GM23338 (cell line): ENCODE results near the gene FBRS. TPM values are rescaled to one million over a fixed set of nuclear protein-coding genes. Genes with fewer than 3 reads are reported as not detected.

Experiments used
- ATAC-seq: fragments of 200-7000 bp; cut with Tn5 transposase; 3 replicates; pipeline ENCODE4 v1.9.1; 2020
- DNase-seq: peaks from one replicate; pipeline ENCODE4 v3.0.0-alpha.2; 2015; ENCODE audit warnings: low spot score
- H2AFZ ChIP-seq: fragments of 200-600 bp; sonication (generic); 2 replicates; pipeline ENCODE4 v1.8.0; 2016; ENCODE audit warnings: antibody characterized with exemption, mild to moderate bottlenecking, moderate library complexity
- H3F3A ChIP-seq: fragments of 200-600 bp; sonication (generic); replicated peaks from 2 replicates; pipeline ENCODE4 v1.8.0; 2017; ENCODE audit warnings: antibody characterized with exemption, mixed run types, low read depth
- H3K27ac ChIP-seq: fragments of 200-600 bp; sonication (generic); 2 replicates; pipeline ENCODE4 v1.6.1; 2016; ENCODE audit warnings: low read depth
- H3K27me3 ChIP-seq: fragments of 200-600 bp; sonication (generic); 2 replicates; pipeline ENCODE4 v1.8.0; 2016; ENCODE audit warnings: mild to moderate bottlenecking, mixed run types, moderate library complexity; ENCODE audit not compliant: insufficient read depth
- H3K36me3 ChIP-seq: fragments of 200-600 bp; sonication (generic); 2 replicates; pipeline ENCODE4 v1.8.0; 2016; ENCODE audit warnings: mild to moderate bottlenecking; ENCODE audit not compliant: insufficient read depth
- H3K4me1 ChIP-seq: fragments of 200-600 bp; sonication (generic); 2 replicates; pipeline ENCODE4 v1.8.0; 2016; ENCODE audit warnings: mild to moderate bottlenecking, moderate library complexity; ENCODE audit not compliant: insufficient read depth
- H3K4me2 ChIP-seq: fragments of 200-600 bp; sonication (generic); 2 replicates; pipeline ENCODE4 v1.7.1; 2017; ENCODE audit warnings: mixed run types
- H3K4me3 ChIP-seq: fragments of 200-600 bp; sonication (generic); 2 replicates; pipeline ENCODE4 v1.6.1; 2016; ENCODE audit warnings: mixed run types
- H3K79me2 ChIP-seq: fragments of 200-600 bp; sonication (generic); replicated peaks from 2 replicates; pipeline ENCODE4 v1.8.0; 2017; ENCODE audit warnings: mild to moderate bottlenecking; ENCODE audit not compliant: insufficient read depth
- H3K9me2 ChIP-seq: fragments of 200-600 bp; sonication (generic); 2 replicates; pipeline ENCODE4 v1.8.0; 2017; ENCODE audit not compliant: insufficient read depth
- H4K20me1 ChIP-seq: fragments of 200-600 bp; sonication (generic); replicated peaks from 2 replicates; pipeline ENCODE4 v1.8.0; 2017; ENCODE audit warnings: mild to moderate bottlenecking; ENCODE audit not compliant: insufficient read depth
- H3K27ac Mint-ChIP-seq: 2 replicates; pipeline ENCODE4 v1.8.0; 2020; ENCODE audit warnings: inconsistent platforms, mild to moderate bottlenecking, moderate library complexity, mixed read lengths
- H3K27me3 Mint-ChIP-seq: 3 replicates; pipeline ENCODE4 v1.8.0; 2022; ENCODE audit warnings: low read depth, mild to moderate bottlenecking, moderate library complexity, mixed read lengths, inconsistent platforms; ENCODE audit not compliant: insufficient read depth, poor library complexity
- H3K36me3 Mint-ChIP-seq: 3 replicates; pipeline ENCODE4 v1.8.0; 2021; ENCODE audit warnings: low read depth, mild to moderate bottlenecking, inconsistent platforms, moderate library complexity, mixed read lengths
- H3K4me1 Mint-ChIP-seq: 3 replicates; pipeline ENCODE4 v1.8.0; 2020; ENCODE audit warnings: mild to moderate bottlenecking, inconsistent platforms, mixed read lengths
- H3K4me3 Mint-ChIP-seq: 3 replicates; pipeline ENCODE4 v1.8.0; 2021; ENCODE audit warnings: moderate library complexity, mild to moderate bottlenecking, inconsistent platforms, mixed read lengths
- H3K9me3 Mint-ChIP-seq: 3 replicates; pipeline ENCODE4 v1.8.0; 2020; ENCODE audit warnings: moderate library complexity, mild to moderate bottlenecking, inconsistent platforms, mixed read lengths
- EZH2phosphoT487 ChIP-seq: fragments of 200-600 bp; sonication (generic); IDR thresholded peaks from one replicate; pipeline ENCODE4 v1.8.1; 2018; ENCODE audit warnings: antibody characterized with exemption; ENCODE audit not compliant: unreplicated experiment
- JUNB ChIP-seq: IDR thresholded peaks from one replicate; pipeline ENCODE4 v1.6.1; 2016; ENCODE audit warnings: antibody characterized with exemption; ENCODE audit not compliant: unreplicated experiment
- POLR2AphosphoS5 ChIP-seq: IDR thresholded peaks from 2 replicates; pipeline ENCODE4 v1.6.1; 2016; ENCODE audit warnings: antibody characterized with exemption, low read depth
- STAT1 ChIP-seq: IDR thresholded peaks from one replicate; pipeline ENCODE4 v1.6.1; 2016; ENCODE audit warnings: antibody characterized with exemption; ENCODE audit not compliant: unreplicated experiment
- ZNF331 ChIP-seq: fragments of 250-450 bp; sonication (Bioruptor Pico); IDR thresholded peaks from 2 replicates; pipeline ENCODE4 v1.5.0; 2020; ENCODE audit warnings: low read depth, mild to moderate bottlenecking, moderate library complexity
- polyA plus RNA-seq: library from polyadenylated mRNA; unstranded; fragments of >200 nt; fragmentation: Nextera tagmentation; extraction: Ambion mirVana; gene quantifications from 2 replicates; pipeline ENCODE4 v1.2.1, GENCODE V29; 2016
- total RNA-seq: library from RNA; depleted of rRNA; stranded (reverse); fragments of >200 nt; shearing (Covaris generic); gene quantifications from 2 replicates; pipeline ENCODE4 v1.2.3, GENCODE V29; 2014
- TF ChIP-seq, protein P1 (sequence below), 2 experiments: fragments of 200-600 bp in 1 of 2; sonication (generic) in 1 of 2; conservative IDR thresholded peaks; 2 replicates each; pipeline versions ENCODE4 v1.5.1 to v1.6.1; 2016 to 2017; ENCODE audit warnings: antibody characterized with exemption in 2 of 2, low read depth in 2 of 2, mild to moderate bottlenecking in 2 of 2, moderate library complexity in 1 of 2

FBRS gene
- total and polyA plus RNA-seq, 2 experiments from 2014 or later = 2.3 to 7.2 TPM

DNA sequence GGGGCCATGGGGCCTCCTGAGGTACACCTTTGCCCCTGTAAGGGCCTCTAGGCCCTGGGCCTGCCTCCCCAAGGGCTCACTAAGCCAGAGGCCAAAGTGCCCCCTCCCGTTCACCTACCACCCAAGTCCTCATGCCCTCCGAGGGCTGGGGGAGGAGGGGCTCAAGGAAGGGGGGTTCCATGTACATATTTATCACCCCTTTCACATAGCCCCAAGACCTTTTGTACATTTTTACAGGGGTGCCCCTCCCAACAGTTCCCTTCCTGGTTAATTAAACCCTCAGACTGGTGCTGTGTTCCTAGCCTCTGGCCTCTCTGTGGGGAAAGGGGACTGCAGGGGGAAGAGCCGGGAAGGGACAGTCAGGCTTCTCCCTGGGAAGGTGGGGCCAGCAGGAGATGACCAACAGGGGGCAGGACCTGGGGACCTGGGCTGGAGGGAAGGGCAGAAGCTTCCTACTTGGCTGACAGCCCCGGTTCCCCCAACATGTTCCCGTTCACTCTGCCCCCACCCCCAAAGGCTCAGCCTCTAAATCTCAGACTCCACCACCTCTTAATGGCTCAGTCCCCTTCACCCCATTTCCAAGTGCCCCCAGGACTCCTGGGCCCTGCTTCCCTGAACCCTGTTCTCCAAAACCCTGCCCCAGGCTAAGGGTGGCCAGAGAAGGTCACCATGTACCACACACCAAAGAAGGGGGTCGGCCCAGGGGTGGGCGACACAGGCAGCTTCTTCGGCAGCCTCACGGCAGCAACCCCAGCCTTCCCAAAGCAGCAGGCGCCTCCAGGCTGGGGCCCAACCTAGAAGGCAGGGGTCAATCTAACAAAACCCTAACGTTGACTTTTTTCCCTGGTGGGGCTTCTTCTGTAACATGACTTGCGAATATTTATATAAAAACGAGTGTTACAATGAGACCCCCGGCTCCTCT lies 11.9 kb downstream of the FBRS start:
- Histone ChIP-seq H3K27me3 (peaks cover 96% of the 10 kb centered on the region), H3K79me2 (no peaks in the 10 kb centered on the region), H3F3A (no peaks in the 10 kb centered on the region), H3K9me2 (no peaks in the 10 kb centered on the region), H2AFZ (no peak overlapping the region), H3K27ac (no peak overlapping the region), H3K36me3 (no peaks in the 10 kb centered on the region), H3K4me1 (no peaks in the 10 kb centered on the region), H3K4me2 (no peak overlapping the region), H3K4me3 (no peak overlapping the region), H4K20me1 (peaks cover 18% of the 10 kb centered on the region)
- Mint-ChIP-seq H3K4me3 (no peak overlapping the region), H3K36me3 (peaks cover 15% of the 10 kb centered on the region), H3K4me1 (no peaks in the 10 kb centered on the region), H3K27me3 (peaks cover 83% of the 10 kb centered on the region), H3K27ac (no peak overlapping the region), H3K9me3 (peaks cover 4% of the 10 kb centered on the region; the same call in 1 of the 3 replicates)
- TF ChIP-seq STAT1 (no peak), EZH2phosphoT487 (no peak), ZNF331 (CRISPR knock-in tag) (no peak), JUNB (no peak)
- TF ChIP-seq, protein P1, sequence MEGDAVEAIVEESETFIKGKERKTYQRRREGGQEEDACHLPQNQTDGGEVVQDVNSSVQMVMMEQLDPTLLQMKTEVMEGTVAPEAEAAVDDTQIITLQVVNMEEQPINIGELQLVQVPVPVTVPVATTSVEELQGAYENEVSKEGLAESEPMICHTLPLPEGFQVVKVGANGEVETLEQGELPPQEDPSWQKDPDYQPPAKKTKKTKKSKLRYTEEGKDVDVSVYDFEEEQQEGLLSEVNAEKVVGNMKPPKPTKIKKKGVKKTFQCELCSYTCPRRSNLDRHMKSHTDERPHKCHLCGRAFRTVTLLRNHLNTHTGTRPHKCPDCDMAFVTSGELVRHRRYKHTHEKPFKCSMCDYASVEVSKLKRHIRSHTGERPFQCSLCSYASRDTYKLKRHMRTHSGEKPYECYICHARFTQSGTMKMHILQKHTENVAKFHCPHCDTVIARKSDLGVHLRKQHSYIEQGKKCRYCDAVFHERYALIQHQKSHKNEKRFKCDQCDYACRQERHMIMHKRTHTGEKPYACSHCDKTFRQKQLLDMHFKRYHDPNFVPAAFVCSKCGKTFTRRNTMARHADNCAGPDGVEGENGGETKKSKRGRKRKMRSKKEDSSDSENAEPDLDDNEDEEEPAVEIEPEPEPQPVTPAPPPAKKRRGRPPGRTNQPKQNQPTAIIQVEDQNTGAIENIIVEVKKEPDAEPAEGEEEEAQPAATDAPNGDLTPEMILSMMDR (conservative IDR thresholded peaks at IDR 0.05; ENCODE audit: low read depth in 2 of 2) = peak; percentile 7 to 24; a peak in 1 of 4 replicates
- DNase-seq (no peak), ATAC-seq (no peak)

DNA sequence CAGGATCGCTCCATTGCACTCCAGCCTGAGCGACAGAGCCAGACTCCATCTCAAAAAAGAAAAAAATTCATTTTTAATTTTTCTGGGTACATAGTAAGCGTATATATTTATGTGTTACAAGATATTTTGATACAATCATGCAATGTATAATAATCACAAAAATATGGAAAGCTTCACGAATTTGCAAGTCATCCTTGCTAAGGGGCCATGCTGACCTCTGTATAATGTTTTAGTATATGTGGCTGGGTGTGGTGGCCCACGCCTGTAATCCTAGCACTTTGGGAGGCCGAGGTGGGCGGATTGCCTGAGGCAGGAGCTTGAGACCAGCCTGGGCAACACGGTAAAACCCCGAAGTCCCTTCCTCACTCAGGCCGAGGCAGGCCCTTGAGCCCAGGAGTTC lies 16.9 kb downstream of the FBRS start:
- no peaks in the 10 kb centered on the region; the same call in 1 of the 2 replicates for H3K4me1 ChIP-seq
- no peak overlapping the region for H2AFZ ChIP-seq
- Mint-ChIP-seq H3K4me1 (peaks cover 7% of the 10 kb centered on the region; the same call in 2 of the 3 replicates), H3K36me3 (no peaks in the 10 kb centered on the region), H3K4me3 (no peak overlapping the region), H3K27me3 (peaks cover 97% of the 10 kb centered on the region), H3K27ac (no peak overlapping the region), H3K9me3 (peaks cover 6% of the 10 kb centered on the region)
- no peaks in the 10 kb centered on the region for H3K79me2 ChIP-seq
- no peak overlapping the region for H3K27ac ChIP-seq
- ATAC-seq = no peak
- no peaks in the 10 kb centered on the region for H3K9me2 ChIP-seq
- no peak for DNase-seq
- H3F3A ChIP-seq = peaks cover 8% of the 10 kb centered on the region; the same call in 1 of the 2 replicates
- TF ChIP-seq POLR2AphosphoS5 = no peak
- H3K27me3 ChIP-seq = peaks cover 95% of the 10 kb centered on the region
- peaks cover 55% of the 10 kb centered on the region for H4K20me1 ChIP-seq
- H3K4me3 ChIP-seq = no peak overlapping the region
- H3K4me2 ChIP-seq = no peak overlapping the region
- H3K36me3 ChIP-seq = no peaks in the 10 kb centered on the region
